Measurements from ENCODE around the gene RAB22A.

Gene RAB22A

GRCh38 chr20:58305061-58305460 is 4.5 kb upstream of the RAB22A start:
- no peak for DNase-seq

GRCh38 chr20:58306421-58307261 is 2.9 kb upstream of the RAB22A start:
- peak; percentile 53 to 87 for DNase-seq

GRCh38 chr20:58307270-58307669 is 2.2 kb upstream of the RAB22A start:
- no peak for DNase-seq

- no peak for DNase-seq
These were observed 1.2 kb upstream of the RAB22A start for GRCh38 chr20:58308290-58308679.

GRCh38 chr20:58308680-58309527 is 611 bp upstream of the RAB22A start:
- peak in 1 of 2 donors; percentile 31 for DNase-seq

- no peak for DNase-seq
These were observed 822 bp downstream of the RAB22A start for GRCh38 chr20:58310291-58310782.

GRCh38 chr20:58312836-58313235 is 3.3 kb downstream of the RAB22A start:
- no peak for DNase-seq

GRCh38 chr20:58313396-58313795 is 3.9 kb downstream of the RAB22A start:
- DNase-seq = no peak

GRCh38 chr20:58321205-58321604 is 11.7 kb downstream of the RAB22A start:
- DNase-seq = no peak

GRCh38 chr20:58322083-58322482 is 12.6 kb downstream of the RAB22A start:
- DNase-seq = no peak

- no peak for DNase-seq
These were observed 16.4 kb downstream of the RAB22A start for GRCh38 chr20:58325912-58326311.

- DNase-seq = no peak
These were observed 17.7 kb downstream of the RAB22A start for GRCh38 chr20:58327211-58327610.

- DNase-seq = no peak
These were observed 19.3 kb downstream of the RAB22A start for GRCh38 chr20:58328836-58329235.

GRCh38 chr20:58329711-58330110 is 20.2 kb downstream of the RAB22A start:
- DNase-seq = no peak

GRCh38 chr20:58330249-58330648 is 20.7 kb downstream of the RAB22A start:
- no peak for DNase-seq

GRCh38 chr20:58330687-58331086 is 21.2 kb downstream of the RAB22A start:
- no peak for DNase-seq

GRCh38 chr20:58331961-58332551 is 22.5 kb downstream of the RAB22A start:
- no peak for DNase-seq

GRCh38 chr20:58339741-58340140 is 30.2 kb downstream of the RAB22A start:
- no peak for DNase-seq

- DNase-seq = no peak
These were observed 30.6 kb downstream of the RAB22A start for GRCh38 chr20:58340151-58340550.

GRCh38 chr20:58340853-58341252 is 31.3 kb downstream of the RAB22A start:
- DNase-seq = no peak

- no peak for DNase-seq
These were observed 32.8 kb downstream of the RAB22A start for GRCh38 chr20:58342104-58342945.

GRCh38 chr20:58344741-58345140 is 35.2 kb downstream of the RAB22A start:
- no peak for DNase-seq

Data from bone marrow (tissue), 2 donors.